ENCODE data around the gene EIF4B. TPM values are rescaled to one million over a fixed set of nuclear protein-coding genes. Genes with fewer than 3 reads are reported as not detected.
A peak's percentile ranks its signal among the peaks of the same experiment; 100 is the strongest.

EIF4B gene
- total and polyA plus RNA-seq, 2 of the 13 experiments (the other 11 are each of a cell fraction or from before 2014, with no cell fraction given): 416 to 548 TPM

GRCh38 chr12:52975204-52975603, 31.1 kb upstream of the EIF4B start (continued):
- TF ChIP-seq HDAC1 (CRISPR knock-in tag; IDR thresholded peaks at IDR 0.05) (0 out of 2 replicates have a peak, but pooled peaks have one; percentile 25), ZNF776 (CRISPR knock-in tag; IDR thresholded peaks at IDR 0.05) (0 out of 2 replicates have a peak, but pooled peaks have one; percentile 38), NFE2L2 (IDR thresholded peaks at IDR 0.05; ENCODE audit: low read length) (no peak), ZHX2 (IDR thresholded peaks at IDR 0.05; ENCODE audit: low read depth) (no peak), ZHX2 (CRISPR knock-in tag; IDR thresholded peaks at IDR 0.05; ENCODE audit: borderline replicate concordance) (no peak), ZNF350 (CRISPR knock-in tag; IDR thresholded peaks at IDR 0.05; ENCODE audit: borderline replicate concordance, low read depth) (0 out of 2 replicates have a peak, but pooled peaks have one; percentile 3), GABPA (IDR thresholded peaks at IDR 0.05; ENCODE audit: low read depth, low read length) (no peak), GABPA (CRISPR knock-in tag; IDR thresholded peaks at IDR 0.05; ENCODE audit: low read depth) (peak; percentile 75), NRL (CRISPR knock-in tag; IDR thresholded peaks at IDR 0.05; ENCODE audit: borderline replicate concordance) (no peak), ZNF687 (CRISPR knock-in tag; IDR thresholded peaks at IDR 0.05) (no peak), PAWR (CRISPR knock-in tag; IDR thresholded peaks at IDR 0.05; ENCODE audit: borderline replicate concordance) (no peak), ZBTB7B (CRISPR knock-in tag; IDR thresholded peaks at IDR 0.05) (0 out of 2 replicates have a peak, but pooled peaks have one; percentile 28), ZNF720 (CRISPR knock-in tag; IDR thresholded peaks at IDR 0.05) (no peak), ZNF782 (CRISPR knock-in tag; IDR thresholded peaks at IDR 0.05; ENCODE audit: borderline replicate concordance) (no peak), MEF2D (CRISPR knock-in tag; IDR thresholded peaks at IDR 0.05) (peak; percentile 8; the same call in 1 of the 2 replicates), ZKSCAN1 (IDR thresholded peaks at IDR 0.05; ENCODE audit: low read length) (no peak), ZNF615 (CRISPR knock-in tag; IDR thresholded peaks at IDR 0.05; ENCODE audit: borderline replicate concordance) (no peak), ZNF136 (CRISPR knock-in tag; IDR thresholded peaks at IDR 0.05; ENCODE audit: low read depth) (no peak), SP1 (IDR thresholded peaks at IDR 0.05) (no peak), SP1 (CRISPR knock-in tag; IDR thresholded peaks at IDR 0.05) (no peak), GMEB2 (CRISPR knock-in tag; IDR thresholded peaks at IDR 0.05; ENCODE audit: low read depth) (no peak)
